GM21515 (cell line): ENCODE data around the gene TBX3.

Experiments
- ATAC-seq: cut with Tn5 transposase; IDR thresholded peaks from one replicate; pipeline ENCODE4 v1.9.1; 2021; ENCODE audit not compliant: unreplicated experiment

Gene TBX3

GRCh38 chr12:114683709-114684097, 272 bp downstream of the TBX3 start:
- ATAC-seq = no peak

GRCh38 chr12:114682785-114683708, 928 bp downstream of the TBX3 start:
- ATAC-seq = no peak

GRCh38 chr12:114682106-114682784, 1.7 kb downstream of the TBX3 start:
- no peak for ATAC-seq

DNA sequence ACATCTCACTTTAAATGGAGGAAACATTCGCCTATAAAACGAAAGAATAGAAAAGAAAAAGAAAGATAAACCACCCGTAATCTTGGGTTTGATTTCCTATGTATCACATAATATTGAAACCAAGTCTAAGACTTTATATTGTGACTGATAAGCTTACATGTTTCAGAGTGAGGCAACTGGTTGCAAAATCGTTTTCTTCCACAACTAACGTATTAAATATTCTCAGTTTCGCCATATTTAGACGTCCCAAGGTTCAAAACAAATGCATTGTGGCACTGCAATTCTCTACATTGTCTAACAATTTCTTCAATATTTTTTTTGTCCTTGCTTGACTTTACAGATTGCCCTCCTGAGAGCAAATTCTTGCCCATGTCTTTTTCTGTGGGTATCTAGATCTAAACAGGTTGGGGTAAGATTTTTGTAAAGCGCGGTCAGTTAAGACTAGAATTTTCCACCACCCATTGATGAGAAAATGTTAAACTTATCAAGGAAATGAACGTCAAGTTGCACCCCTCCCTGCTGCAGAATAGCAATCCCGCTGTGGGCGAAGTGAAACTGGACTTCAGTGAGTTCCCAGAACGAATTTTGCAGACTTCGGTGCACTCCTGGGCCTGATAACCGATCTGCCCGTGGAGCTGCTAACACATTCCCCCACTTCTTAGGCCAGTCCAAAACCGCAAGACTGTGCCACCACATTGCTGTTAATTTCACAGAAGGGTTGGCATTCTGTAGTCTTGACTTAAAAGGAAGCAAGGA, 2.7 kb downstream of the TBX3 start:
- no peak for ATAC-seq

- ATAC-seq = no peak
Measured at GRCh38 chr12:114680604-114681069, 3.3 kb downstream of the TBX3 start.

DNA sequence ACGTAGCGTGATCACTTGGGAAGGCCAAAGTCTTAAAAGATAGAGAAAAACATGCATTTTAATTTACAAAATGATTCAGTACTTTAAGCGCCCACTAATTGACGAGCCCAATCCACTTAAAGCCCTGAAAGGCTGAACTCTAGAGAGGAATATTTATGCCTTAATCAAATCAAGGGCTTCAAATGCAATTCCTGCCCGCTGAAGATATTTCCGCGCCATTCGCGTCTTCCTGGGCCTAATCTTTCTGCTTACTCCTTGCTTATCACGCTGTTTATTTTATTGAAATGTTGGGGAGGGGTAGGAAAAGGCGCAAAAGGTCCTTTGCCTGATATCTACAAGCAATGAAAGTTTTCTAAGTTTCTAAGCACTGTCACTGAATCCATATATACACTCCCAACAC, 4.0 kb downstream of the TBX3 start:
- no peak for ATAC-seq

DNA sequence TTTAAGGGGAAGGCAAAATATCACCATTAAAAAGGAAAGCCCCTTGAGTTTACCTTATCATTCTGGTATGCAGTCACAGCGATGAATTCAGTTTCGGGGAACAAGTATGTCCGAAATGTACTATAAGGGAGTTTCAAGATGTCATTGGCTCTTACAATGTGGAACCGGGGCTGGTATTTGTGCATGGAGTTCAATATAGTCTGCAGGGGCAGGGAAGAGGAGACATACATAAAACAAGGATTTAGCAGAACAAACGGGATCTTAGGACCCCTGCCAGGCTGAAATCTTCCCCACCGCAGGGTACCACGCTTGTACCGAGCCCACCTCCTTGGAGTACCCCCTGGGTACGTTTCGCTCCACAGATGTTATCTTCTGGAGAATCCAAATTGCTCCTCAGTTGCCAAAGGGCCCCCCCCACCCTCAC, 4.5 kb downstream of the TBX3 start:
- no peak for ATAC-seq

DNA sequence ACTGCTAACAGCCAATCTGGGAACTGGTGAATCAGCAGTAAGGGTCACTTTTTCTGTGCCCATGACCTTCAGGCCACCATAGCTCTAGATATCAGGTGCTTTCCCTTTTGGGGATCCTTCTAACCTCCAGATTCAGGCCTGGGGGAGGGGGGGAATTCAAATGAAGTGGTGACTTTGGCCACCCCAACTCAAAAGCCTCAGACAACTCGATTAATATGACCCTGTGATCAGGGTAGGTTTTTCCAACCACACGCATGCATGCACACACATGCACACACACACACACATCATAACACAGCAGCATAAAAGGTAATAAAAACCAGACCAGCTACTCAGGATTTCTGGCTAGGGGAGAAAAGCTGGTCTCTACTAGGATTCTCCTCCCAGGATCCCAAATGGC, 5.3 kb downstream of the TBX3 start:
- ATAC-seq = no peak

- no peak for ATAC-seq
Measured at GRCh38 chr12:114678028-114678427, 5.9 kb downstream of the TBX3 start.

DNA sequence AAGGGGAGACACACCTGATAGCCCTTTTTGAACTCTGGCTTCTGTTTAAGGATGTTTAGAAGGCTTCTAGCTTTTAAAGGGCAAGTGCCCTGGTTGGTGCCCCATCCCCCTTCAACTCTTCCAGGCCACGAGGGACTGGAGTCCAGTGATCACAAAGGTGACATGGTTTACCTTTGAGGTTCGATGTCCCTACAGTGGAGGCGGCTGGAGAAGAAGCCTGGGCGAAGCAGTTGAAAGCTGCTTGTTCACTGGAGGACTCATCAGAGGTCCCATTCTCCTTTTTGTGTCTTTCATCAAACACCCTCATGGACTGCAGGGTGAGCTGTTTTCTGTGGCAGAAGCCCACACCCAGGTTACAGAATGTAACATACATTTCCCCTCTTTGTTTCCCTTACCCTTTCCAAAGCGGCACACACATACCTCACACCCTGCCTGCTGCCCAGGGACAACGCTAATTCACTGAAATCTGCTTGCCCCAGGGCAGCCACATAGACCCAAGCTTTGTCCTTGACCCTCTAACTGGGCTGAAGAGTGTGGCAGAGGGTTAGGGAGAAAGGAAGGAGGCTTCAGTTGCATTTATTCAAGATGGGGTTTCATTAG, 7.7 kb downstream of the TBX3 start:
- no peak for ATAC-seq

- ATAC-seq = no peak
Measured at GRCh38 chr12:114674251-114675047, 9.5 kb downstream of the TBX3 start.

- no peak for ATAC-seq
Measured at GRCh38 chr12:114673901-114674250, 10.1 kb downstream of the TBX3 start.

GRCh38 chr12:114673169-114673833, 10.7 kb downstream of the TBX3 start:
- no peak for ATAC-seq

DNA sequence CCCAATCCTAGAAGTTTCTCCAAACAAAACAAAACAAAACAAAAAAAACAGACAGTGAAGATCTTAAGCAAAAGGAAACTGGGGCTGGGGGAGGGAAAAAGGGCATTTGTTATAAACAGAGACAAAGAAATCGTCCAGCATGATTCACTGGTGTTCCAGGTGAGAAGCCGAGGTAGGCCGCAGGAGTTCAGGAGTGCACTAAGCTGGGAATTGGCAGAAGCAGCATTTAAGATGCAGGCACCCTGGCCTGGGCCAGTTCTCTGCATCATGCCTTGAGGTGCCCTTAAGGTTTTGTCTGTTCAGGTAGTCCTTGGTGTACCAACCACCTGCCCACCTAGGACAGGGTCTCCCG, 11.2 kb downstream of the TBX3 start:
- ATAC-seq = no peak

DNA sequence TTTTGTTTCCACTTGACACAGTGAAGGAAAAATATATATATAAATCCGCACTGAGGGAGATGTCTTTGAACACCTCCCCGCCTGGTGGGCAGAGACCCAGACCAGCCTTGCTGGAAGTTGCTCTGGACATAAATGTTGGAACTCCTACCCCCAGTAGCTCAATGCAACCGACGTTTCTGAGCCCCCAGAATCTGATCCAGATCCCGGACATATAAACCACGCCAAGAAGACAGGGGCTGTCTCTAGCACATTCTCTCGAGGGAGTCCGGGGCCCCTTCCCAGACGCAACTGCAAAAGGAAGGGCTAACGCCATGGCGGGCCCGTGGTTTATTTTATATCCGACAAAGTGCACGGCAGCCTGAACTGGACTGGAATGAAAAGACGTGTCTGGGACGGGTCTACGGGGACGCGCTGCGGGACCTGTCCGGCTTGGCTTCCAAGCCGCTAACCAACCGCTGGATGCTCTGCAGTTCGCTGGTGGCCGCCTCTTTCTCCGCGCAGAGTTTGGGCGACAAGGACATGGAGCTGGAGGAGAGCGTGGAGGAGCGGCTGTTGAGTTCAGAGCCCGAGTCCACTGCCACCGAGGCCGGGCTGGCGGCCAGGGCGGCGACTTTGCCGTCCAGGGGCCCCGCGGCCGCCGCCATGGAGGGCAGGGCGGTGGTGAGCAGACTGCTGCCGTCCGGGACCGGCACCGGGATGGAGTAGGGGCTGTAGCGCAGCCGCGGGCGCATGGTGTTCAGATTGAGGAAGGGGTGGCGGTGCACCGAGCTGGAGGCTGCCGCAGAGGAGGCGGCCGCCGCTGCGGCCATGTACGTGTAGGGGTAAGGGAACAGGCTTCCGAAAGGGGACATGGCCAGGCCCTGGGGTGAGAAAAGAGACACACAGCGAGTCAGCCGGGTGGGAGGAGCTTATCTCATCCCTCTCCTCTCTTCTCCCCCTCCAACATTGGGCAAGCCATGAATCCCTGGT, 12.2 kb downstream of the TBX3 start:
- ATAC-seq = no peak

- no peak for ATAC-seq
Measured at GRCh38 chr12:114671066-114671442, 12.9 kb downstream of the TBX3 start.

DNA sequence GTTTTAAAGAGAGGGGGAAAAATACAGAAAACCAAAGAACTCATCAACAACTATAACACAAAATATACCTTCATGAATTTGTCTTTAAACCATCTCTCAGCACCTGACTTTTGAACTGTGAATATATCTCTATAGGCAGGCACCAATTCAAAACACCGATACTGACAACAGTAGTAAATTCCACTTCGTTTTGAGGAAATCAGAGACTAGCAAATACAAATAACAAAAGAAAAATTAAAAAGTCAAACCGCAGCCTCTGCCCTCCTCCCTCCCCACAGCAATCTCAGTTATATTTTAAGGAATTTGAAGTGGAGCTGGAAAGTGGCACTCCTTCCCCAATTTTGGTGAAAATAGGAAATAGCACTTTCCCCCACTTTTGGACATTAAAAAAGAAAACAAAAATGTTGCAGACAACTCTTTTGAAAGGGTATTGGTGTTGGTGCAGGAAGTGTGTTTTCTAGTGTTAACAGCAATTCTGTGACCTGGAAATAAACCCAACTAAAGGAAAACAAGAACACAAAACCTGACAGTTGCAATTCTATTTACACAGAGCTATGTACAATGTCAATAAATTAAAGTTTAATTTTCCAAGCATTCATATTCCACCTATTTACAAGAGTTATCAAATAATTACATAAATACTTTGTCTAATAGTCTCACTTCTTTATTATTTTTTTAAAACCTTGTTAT, 13.5 kb downstream of the TBX3 start:
- no peak for ATAC-seq
